ENCODE data around the gene PSMB10. TPM values are rescaled to one million over a fixed set of nuclear protein-coding genes. Genes with fewer than 3 reads are reported as not detected.

PSMB10 gene
- total RNA-seq, 5 donors from 2014 or later (not counting 1 experiment from before 2014, with no cell fraction given), result 118 to 214 (median 165) TPM

DNA sequence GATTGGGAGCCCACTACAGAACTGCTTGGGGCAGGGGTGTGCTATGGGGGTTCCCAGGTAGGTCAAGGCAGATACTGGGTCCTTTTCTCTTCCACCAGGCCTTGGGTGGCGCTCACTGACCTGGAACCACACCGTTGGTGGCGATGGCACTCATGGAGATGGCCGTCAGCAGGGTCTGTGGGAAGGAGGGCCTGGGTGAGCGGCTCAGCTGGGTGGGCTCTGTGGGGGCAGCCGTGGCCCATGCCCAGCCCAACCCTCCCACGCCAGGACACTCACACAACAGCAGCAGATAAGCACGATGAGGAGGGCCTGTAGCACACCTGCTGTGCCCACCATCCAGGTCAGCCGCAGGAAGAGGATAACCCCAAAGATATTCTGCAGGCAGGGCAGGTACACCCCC, 21.0 kb upstream of the PSMB10 start:
- H3K27ac ChIP-seq (ENCODE audit: low read length), result no peak overlapping the region
- Mint-ChIP-seq H3K9me3 (no peaks in the 10 kb centered on the region), H3K27ac (no peak overlapping the region), H3K4me3 (no peak overlapping the region), H3K4me1 (no peaks in the 10 kb centered on the region), H3K36me3 (peaks cover 20% of the 10 kb centered on the region), H3K27me3 (no peaks in the 10 kb centered on the region)
- H3K27me3 ChIP-seq (replicated peaks in 1 of 2; ENCODE audit: control insufficient read depth in 2 of 2, extremely low read depth in 1 of 2, insufficient read depth in 2 of 2, low read length in 1 of 2), result no peaks in the 10 kb centered on the region
- no peak overlapping the region for H3K4me3 ChIP-seq (ENCODE audit: control insufficient read depth in 1 of 2, extremely low read depth in 1 of 2, low read length in 1 of 2)
- DNase-seq, result no peak
- peaks cover 17 to 36% of the 10 kb centered on the region in 2 donors for H3K36me3 ChIP-seq (ENCODE audit: control insufficient read depth in 2 of 2, extremely low read depth in 1 of 2, insufficient read depth in 1 of 2, low read length in 1 of 2)
- 100% methylated on average over 3 of the region's 9 CpGs for WGBS (ENCODE audit: insufficient coverage)
- no peaks in the 10 kb centered on the region for H3K9me3 ChIP-seq
- no peak for ATAC-seq (replicated peaks in 1 of 4)
- no peaks in the 10 kb centered on the region for H3K4me1 ChIP-seq (ENCODE audit: control insufficient read depth in 1 of 2, extremely low read depth in 1 of 2, insufficient read depth in 2 of 2, low read length in 2 of 2)
- CTCF ChIA-PET, result interaction anchor here in 1 of 2 donors (0.7 kb wide), 1 partner anchor 17 kb away, joined by 3 read pairs; no protein-coding TSS in a partner anchor
- POLR2A ChIA-PET, result no interaction called here

DNA sequence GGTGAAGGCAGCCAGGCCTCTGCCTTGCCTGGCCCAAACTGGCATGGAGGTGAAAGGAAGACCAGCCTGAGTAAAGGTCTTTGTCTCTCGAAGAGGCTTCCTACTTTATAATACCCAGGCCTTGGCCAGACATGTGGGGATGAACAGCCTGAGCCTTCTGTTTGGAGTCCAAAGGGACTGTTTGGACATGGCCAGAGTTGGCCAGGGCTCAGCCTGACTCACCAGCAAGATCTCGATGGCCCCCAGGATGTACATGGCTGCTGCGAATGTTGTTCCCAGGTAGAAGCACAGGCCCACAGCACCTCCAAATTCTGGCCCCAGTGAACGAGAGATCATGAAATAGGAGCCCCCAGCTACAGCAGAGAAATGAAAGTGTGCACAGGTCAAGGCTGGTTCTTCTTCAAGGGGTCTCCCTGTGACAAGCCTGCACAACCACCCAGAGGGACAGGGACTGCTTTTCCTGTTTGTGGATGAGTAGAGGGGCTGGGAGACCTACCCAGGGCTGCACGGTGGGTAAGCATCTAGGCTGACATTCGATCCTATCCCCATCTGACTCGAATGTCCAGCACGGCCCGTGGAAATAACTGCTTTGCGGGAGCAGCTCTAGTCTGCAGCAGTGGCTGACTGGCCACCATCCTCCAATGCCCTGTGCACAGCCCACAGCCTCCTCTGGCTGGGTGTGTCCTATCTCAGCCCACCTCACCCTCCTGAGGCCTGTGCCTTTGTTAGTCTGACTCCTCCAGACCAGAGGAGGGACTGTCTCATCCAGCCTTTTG, 18.0 kb upstream of the PSMB10 start:
- H3K4me1 ChIP-seq (ENCODE audit: control insufficient read depth in 1 of 2, extremely low read depth in 1 of 2, insufficient read depth in 2 of 2, low read length in 2 of 2), result no peaks in the 10 kb centered on the region
- H3K36me3 ChIP-seq (ENCODE audit: control insufficient read depth in 2 of 2, extremely low read depth in 1 of 2, insufficient read depth in 1 of 2, low read length in 1 of 2), result peaks cover 21 to 32% of the 10 kb centered on the region in 2 donors
- no peak for DNase-seq
- WGBS (ENCODE audit: insufficient coverage), result 100% methylated on average over 8 of the region's 10 CpGs
- H3K36me3 Mint-ChIP-seq, result peaks cover 16% of the 10 kb centered on the region
- no peaks in the 10 kb centered on the region for H3K9me3 Mint-ChIP-seq
- ChIA-PET CTCF (interaction anchor here in 1 of 2 donors (0.6 kb wide), 1 partner anchor 833 kb away, joined by 5 read pairs; no protein-coding TSS in a partner anchor), POLR2A (interaction anchor here in 1 of 2 donors (0.7 kb wide), 1 partner anchor 167 kb away, joined by 3 read pairs; no protein-coding TSS in a partner anchor)
- ATAC-seq (replicated peaks in 1 of 4), result no peak
- no peaks in the 10 kb centered on the region for H3K27me3 ChIP-seq (replicated peaks in 1 of 2; ENCODE audit: control insufficient read depth in 2 of 2, extremely low read depth in 1 of 2, insufficient read depth in 2 of 2, low read length in 1 of 2)
- no peaks in the 10 kb centered on the region for H3K27me3 Mint-ChIP-seq
- H3K4me3 ChIP-seq (ENCODE audit: control insufficient read depth in 1 of 2, extremely low read depth in 1 of 2, low read length in 1 of 2), result no peak overlapping the region
- H3K4me3 Mint-ChIP-seq, result no peak overlapping the region
- H3K4me1 Mint-ChIP-seq, result no peaks in the 10 kb centered on the region
- no peaks in the 10 kb centered on the region for H3K9me3 ChIP-seq
- no peak overlapping the region for H3K27ac Mint-ChIP-seq
- H3K27ac ChIP-seq (ENCODE audit: low read length), result no peak overlapping the region

DNA sequence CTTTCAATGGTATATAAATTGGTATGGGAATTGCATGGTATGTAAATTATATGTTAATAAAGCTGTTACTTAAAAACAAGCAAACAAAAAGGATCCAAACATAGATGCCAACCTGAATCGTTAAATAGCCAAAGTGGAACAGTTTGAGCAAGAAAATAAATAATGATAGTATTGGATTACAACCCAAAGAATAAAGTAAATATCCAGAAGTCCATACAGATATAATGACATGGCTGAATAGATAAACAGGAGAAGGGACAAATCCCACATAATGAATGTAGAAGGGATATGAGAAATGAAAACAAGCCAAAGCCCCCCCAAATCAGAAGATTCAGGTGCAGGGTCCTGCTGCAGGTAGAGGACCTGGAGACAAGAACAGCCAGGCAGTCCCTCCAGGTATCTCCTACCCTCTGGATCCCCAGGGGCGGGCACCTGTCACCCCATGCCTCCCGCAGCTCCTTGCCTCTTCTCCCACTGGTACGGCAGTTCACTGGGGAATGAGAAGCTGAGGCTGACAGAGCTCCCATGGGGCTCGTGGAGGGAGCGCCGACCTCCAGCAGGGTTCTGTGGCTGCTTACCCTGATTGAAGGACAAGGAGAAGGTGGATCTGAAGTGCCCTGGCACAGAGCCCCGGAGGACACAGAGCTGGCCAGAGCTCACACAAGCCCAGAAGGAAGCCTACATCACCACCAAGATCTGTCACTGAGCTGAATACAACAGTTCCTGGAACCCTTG, 17.2 kb upstream of the PSMB10 start:
- H3K9me3 Mint-ChIP-seq, result no peaks in the 10 kb centered on the region
- CTCF ChIA-PET, result interaction anchor here in 1 of 2 donors (0.5 kb wide), 1 partner anchor 29 kb away, joined by 3 read pairs; no protein-coding TSS in a partner anchor
- no peaks in the 10 kb centered on the region for H3K27me3 ChIP-seq (replicated peaks in 1 of 2; ENCODE audit: control insufficient read depth in 2 of 2, extremely low read depth in 1 of 2, insufficient read depth in 2 of 2, low read length in 1 of 2)

GRCh38 chr16:67951485-67951884, 14.8 kb upstream of the PSMB10 start:
- 97% methylated on average over 12 of the region's 12 CpGs for WGBS (ENCODE audit: insufficient coverage)
- ATAC-seq (replicated peaks in 1 of 4) (no peak), DNase-seq (no peak)
- Mint-ChIP-seq H3K9me3 (no peaks in the 10 kb centered on the region), H3K27me3 (no peaks in the 10 kb centered on the region), H3K4me3 (no peak overlapping the region), H3K27ac (no peak overlapping the region), H3K36me3 (peaks cover 16% of the 10 kb centered on the region), H3K4me1 (peaks cover 0 to 5% (median 0%) of the 10 kb centered on the region in 3 donors)
- H3K27me3 ChIP-seq (replicated peaks in 1 of 2; ENCODE audit: control insufficient read depth in 2 of 2, extremely low read depth in 1 of 2, insufficient read depth in 2 of 2, low read length in 1 of 2), result no peaks in the 10 kb centered on the region
- H3K36me3 ChIP-seq (ENCODE audit: control insufficient read depth in 2 of 2, extremely low read depth in 1 of 2, insufficient read depth in 1 of 2, low read length in 1 of 2), result peaks cover 18 to 32% of the 10 kb centered on the region in 2 donors
- peaks cover 0 to 2% of the 10 kb centered on the region in 2 experiments for H3K4me1 ChIP-seq (ENCODE audit: control insufficient read depth in 1 of 2, extremely low read depth in 1 of 2, insufficient read depth in 2 of 2, low read length in 2 of 2)
- ChIA-PET POLR2A (no interaction called here), CTCF (no interaction called here)
- H3K4me3 ChIP-seq (ENCODE audit: control insufficient read depth in 1 of 2, extremely low read depth in 1 of 2, low read length in 1 of 2), result no peak overlapping the region
- no peak overlapping the region for H3K27ac ChIP-seq (ENCODE audit: low read length)
- no peaks in the 10 kb centered on the region for H3K9me3 ChIP-seq

More for the DNA sequence above, 17.2 kb upstream of the PSMB10 start:
- Mint-ChIP-seq H3K36me3 (peaks cover 16% of the 10 kb centered on the region), H3K4me1 (no peaks in the 10 kb centered on the region), H3K4me3 (no peak overlapping the region), H3K27ac (no peak overlapping the region), H3K27me3 (no peaks in the 10 kb centered on the region)
- Histone ChIP-seq H3K4me3 (ENCODE audit: control insufficient read depth in 1 of 2, extremely low read depth in 1 of 2, low read length in 1 of 2) (no peak overlapping the region), H3K4me1 (ENCODE audit: control insufficient read depth in 1 of 2, extremely low read depth in 1 of 2, insufficient read depth in 2 of 2, low read length in 2 of 2) (no peaks in the 10 kb centered on the region), H3K27ac (ENCODE audit: low read length) (no peak overlapping the region), H3K36me3 (ENCODE audit: control insufficient read depth in 2 of 2, extremely low read depth in 1 of 2, insufficient read depth in 1 of 2, low read length in 1 of 2) (peaks cover 18 to 25% of the 10 kb centered on the region in 2 donors), H3K9me3 (no peaks in the 10 kb centered on the region)
- ATAC-seq (replicated peaks in 1 of 4) (no peak), DNase-seq (no peak)
- POLR2A ChIA-PET, result interaction anchor here in 1 of 2 donors (0.7 kb wide), 1 partner anchor 166 kb away, joined by 3 read pairs; no protein-coding TSS in a partner anchor
- WGBS (ENCODE audit: insufficient coverage), result no CpG with 5 or more reads among the region's 8 CpGs

DNA sequence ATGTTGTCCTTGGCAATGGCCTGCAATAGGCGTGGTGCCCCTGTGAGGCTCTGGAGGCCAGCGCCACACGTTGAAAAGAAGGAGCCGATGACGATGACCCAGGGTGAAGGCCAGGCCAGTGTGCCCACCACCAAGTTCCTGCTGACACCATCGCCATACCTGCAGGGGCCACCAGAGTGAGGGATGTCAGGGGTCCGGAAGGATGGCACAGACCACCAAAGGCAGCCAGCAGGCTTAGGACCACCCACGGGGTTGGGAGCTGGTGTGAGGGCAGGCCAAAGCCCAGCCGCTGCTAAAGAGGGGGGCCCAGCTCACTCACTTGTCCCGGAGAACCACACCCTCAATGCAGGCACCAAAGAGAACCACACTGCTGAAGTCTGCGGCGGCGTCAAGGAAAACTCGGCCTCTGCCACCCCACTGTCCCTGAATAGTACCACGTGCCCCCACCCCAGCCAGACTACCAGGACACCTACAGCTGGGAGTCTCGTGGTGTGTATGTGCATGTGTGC, 13.7 kb upstream of the PSMB10 start:
- Mint-ChIP-seq H3K36me3 (peaks cover 21% of the 10 kb centered on the region), H3K9me3 (no peaks in the 10 kb centered on the region), H3K27ac (no peak overlapping the region), H3K4me3 (no peak overlapping the region), H3K27me3 (no peaks in the 10 kb centered on the region), H3K4me1 (peaks cover 0 to 5% (median 0%) of the 10 kb centered on the region in 3 donors)
- no peaks in the 10 kb centered on the region for H3K9me3 ChIP-seq
- ChIA-PET POLR2A (interaction anchor here in 1 of 2 donors (0.6 kb wide), 1 partner anchor 358 kb away, joined by 3 read pairs; no protein-coding TSS in a partner anchor), CTCF (no interaction called here)
- no peaks in the 10 kb centered on the region for H3K27me3 ChIP-seq (replicated peaks in 1 of 2; ENCODE audit: control insufficient read depth in 2 of 2, extremely low read depth in 1 of 2, insufficient read depth in 2 of 2, low read length in 1 of 2)
- no peak overlapping the region for H3K4me3 ChIP-seq (ENCODE audit: control insufficient read depth in 1 of 2, extremely low read depth in 1 of 2, low read length in 1 of 2)
- DNase-seq (no peak), ATAC-seq (replicated peaks in 1 of 4) (no peak)
- 91% methylated on average over 9 of the region's 16 CpGs for WGBS (ENCODE audit: insufficient coverage)
- peaks cover 0 to 2% of the 10 kb centered on the region in 2 experiments for H3K4me1 ChIP-seq (ENCODE audit: control insufficient read depth in 1 of 2, extremely low read depth in 1 of 2, insufficient read depth in 2 of 2, low read length in 2 of 2)
- no peak overlapping the region for H3K27ac ChIP-seq (ENCODE audit: low read length)
- H3K36me3 ChIP-seq (ENCODE audit: control insufficient read depth in 2 of 2, extremely low read depth in 1 of 2, insufficient read depth in 1 of 2, low read length in 1 of 2), result peaks cover 24 to 43% of the 10 kb centered on the region in 2 donors

- H3K27ac ChIP-seq (ENCODE audit: low read length), result no peak overlapping the region
- H3K4me1 Mint-ChIP-seq, result peaks cover 0 to 5% (median 0%) of the 10 kb centered on the region in 3 donors
- H3K27me3 ChIP-seq (replicated peaks in 1 of 2; ENCODE audit: control insufficient read depth in 2 of 2, extremely low read depth in 1 of 2, insufficient read depth in 2 of 2, low read length in 1 of 2), result no peaks in the 10 kb centered on the region
- ChIA-PET CTCF (interaction anchor here in 1 of 2 donors (0.7 kb wide), 1 partner anchor 28 kb away, joined by 3 read pairs; no protein-coding TSS in a partner anchor), POLR2A (interaction anchor here in 1 of 2 donors (0.6 kb wide), 1 partner anchor 358 kb away, joined by 3 read pairs; no protein-coding TSS in a partner anchor)
- no peaks in the 10 kb centered on the region for H3K9me3 ChIP-seq
- H3K9me3 Mint-ChIP-seq, result no peaks in the 10 kb centered on the region
- ATAC-seq (replicated peaks in 1 of 4) (no peak), DNase-seq (no peak)
- H3K27ac Mint-ChIP-seq, result no peak overlapping the region
- H3K36me3 ChIP-seq (ENCODE audit: control insufficient read depth in 2 of 2, extremely low read depth in 1 of 2, insufficient read depth in 1 of 2, low read length in 1 of 2), result peaks cover 19 to 48% of the 10 kb centered on the region in 2 donors
- 94% methylated on average over 9 of the region's 11 CpGs for WGBS (ENCODE audit: insufficient coverage)
- no peak overlapping the region for H3K4me3 ChIP-seq (ENCODE audit: control insufficient read depth in 1 of 2, extremely low read depth in 1 of 2, low read length in 1 of 2)
- H3K4me1 ChIP-seq (ENCODE audit: control insufficient read depth in 1 of 2, extremely low read depth in 1 of 2, insufficient read depth in 2 of 2, low read length in 2 of 2), result peaks cover 0 to 2% of the 10 kb centered on the region in 2 experiments
- peaks cover 24% of the 10 kb centered on the region for H3K36me3 Mint-ChIP-seq
- no peak overlapping the region for H3K4me3 Mint-ChIP-seq
- no peaks in the 10 kb centered on the region for H3K27me3 Mint-ChIP-seq
Observed at GRCh38 chr16:67949645-67950044, 13.0 kb upstream of the PSMB10 start.
